ENCODE data around the gene ZCCHC17.
A peak's percentile ranks its signal among the peaks of the same experiment; 100 is the strongest.

Gene ZCCHC17

DNA sequence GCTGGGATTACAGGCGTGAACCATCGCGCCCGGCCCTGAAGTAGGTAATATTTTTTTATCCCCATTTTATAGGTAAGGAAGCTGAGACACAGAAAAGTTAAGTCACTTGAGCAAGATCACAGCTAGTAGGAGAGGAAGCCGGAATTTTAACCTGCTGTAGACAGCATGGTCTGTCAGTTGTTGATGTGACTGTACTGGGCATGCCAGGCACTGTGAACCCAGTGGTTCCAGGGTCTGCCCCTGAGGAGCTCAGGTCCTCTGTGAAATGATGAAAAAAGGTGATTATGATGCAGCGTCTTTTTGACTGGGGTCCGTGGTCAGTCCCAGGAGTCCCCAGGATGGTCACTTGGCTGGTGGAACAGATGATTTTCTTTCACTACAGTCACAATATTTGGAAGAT, 92.8 kb downstream of the ZCCHC17 start:
- Histone ChIP-seq H3K79me2 (ENCODE audit: control insufficient read depth, insufficient read depth, low read length) (no peaks in the 10 kb centered on the region), H3K36me3 (ENCODE audit: control insufficient read depth, insufficient read depth, low read length) (no peaks in the 10 kb centered on the region), H4K5ac (ENCODE audit: low read length) (no peak overlapping the region), H2BK120ac (ENCODE audit: low read depth, low read length) (no peak overlapping the region), H3K4me2 (ENCODE audit: low read length) (no peak overlapping the region), H3K4me3 (ENCODE audit: low read length) (no peak overlapping the region), H3K79me1 (ENCODE audit: low read length) (no peaks in the 10 kb centered on the region), H3K4ac (ENCODE audit: low read depth, low read length) (no peak overlapping the region), H2AK5ac (ENCODE audit: low read length) (no peak overlapping the region), H3K4me1 (ENCODE audit: control insufficient read depth, low read depth, low read length) (no peaks in the 10 kb centered on the region), H4K8ac (ENCODE audit: low read depth, low read length) (no peak overlapping the region), H3K56ac (ENCODE audit: low read length) (no peak overlapping the region), H3K23ac (ENCODE audit: low read length) (no peak overlapping the region), H3K18ac (ENCODE audit: low read length) (no peak overlapping the region), H2BK5ac (ENCODE audit: low read length) (no peak overlapping the region), H3K27ac (ENCODE audit: low read depth, low read length) (no peak overlapping the region), H2BK15ac (replicated peaks; ENCODE audit: low read depth) (no peak overlapping the region), H3K27me3 (ENCODE audit: insufficient read depth, low read length, poor library complexity) (no peaks in the 10 kb centered on the region), H3K9ac (ENCODE audit: low read length) (no peak overlapping the region)
- WGBS (ENCODE audit: extremely low coverage, insufficient coverage, low lambda C conversion rate): no CpG with 5 or more reads among the region's 7 CpGs
- no peak for DNase-seq

DNA sequence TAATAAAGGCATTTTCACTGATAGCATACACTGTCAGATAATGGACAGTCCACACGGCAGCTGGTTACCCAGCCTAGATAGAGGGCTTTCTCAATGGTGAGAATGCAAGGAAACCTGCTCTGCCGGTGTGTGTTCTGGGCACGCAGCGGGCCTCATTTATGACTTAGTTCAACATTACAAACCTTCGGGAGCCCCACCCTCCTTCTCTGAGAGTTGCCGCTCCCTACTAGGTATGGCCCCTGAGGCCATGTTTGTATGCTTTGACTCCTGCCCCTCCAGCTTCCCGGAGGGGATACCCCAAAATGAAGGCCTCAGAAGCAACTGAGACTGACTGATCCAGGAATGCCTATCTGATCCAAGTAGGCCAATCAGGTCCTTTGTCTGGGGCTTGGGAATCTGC, 93.2 kb downstream of the ZCCHC17 start:
- Histone ChIP-seq H3K4ac (ENCODE audit: low read depth, low read length) (no peak overlapping the region), H3K27me3 (ENCODE audit: insufficient read depth, low read length, poor library complexity) (no peaks in the 10 kb centered on the region), H2BK15ac (replicated peaks; ENCODE audit: low read depth) (no peak overlapping the region), H3K18ac (ENCODE audit: low read length) (no peak overlapping the region), H3K4me3 (ENCODE audit: low read length) (no peak overlapping the region), H2AK5ac (ENCODE audit: low read length) (no peak overlapping the region), H4K5ac (ENCODE audit: low read length) (no peak overlapping the region), H3K23ac (ENCODE audit: low read length) (no peak overlapping the region), H3K27ac (ENCODE audit: low read depth, low read length) (no peak overlapping the region), H2BK5ac (ENCODE audit: low read length) (no peak overlapping the region), H3K79me1 (ENCODE audit: low read length) (no peaks in the 10 kb centered on the region), H3K9ac (ENCODE audit: low read length) (no peak overlapping the region), H4K8ac (ENCODE audit: low read depth, low read length) (no peak overlapping the region), H3K4me2 (ENCODE audit: low read length) (no peak overlapping the region), H3K4me1 (ENCODE audit: control insufficient read depth, low read depth, low read length) (no peaks in the 10 kb centered on the region), H3K36me3 (ENCODE audit: control insufficient read depth, insufficient read depth, low read length) (no peaks in the 10 kb centered on the region), H2BK120ac (ENCODE audit: low read depth, low read length) (no peak overlapping the region), H3K79me2 (ENCODE audit: control insufficient read depth, insufficient read depth, low read length) (no peaks in the 10 kb centered on the region), H3K56ac (ENCODE audit: low read length) (no peak overlapping the region)
- WGBS (ENCODE audit: extremely low coverage, insufficient coverage, low lambda C conversion rate): no CpG with 5 or more reads among the region's 7 CpGs
- no peak for DNase-seq

DNA sequence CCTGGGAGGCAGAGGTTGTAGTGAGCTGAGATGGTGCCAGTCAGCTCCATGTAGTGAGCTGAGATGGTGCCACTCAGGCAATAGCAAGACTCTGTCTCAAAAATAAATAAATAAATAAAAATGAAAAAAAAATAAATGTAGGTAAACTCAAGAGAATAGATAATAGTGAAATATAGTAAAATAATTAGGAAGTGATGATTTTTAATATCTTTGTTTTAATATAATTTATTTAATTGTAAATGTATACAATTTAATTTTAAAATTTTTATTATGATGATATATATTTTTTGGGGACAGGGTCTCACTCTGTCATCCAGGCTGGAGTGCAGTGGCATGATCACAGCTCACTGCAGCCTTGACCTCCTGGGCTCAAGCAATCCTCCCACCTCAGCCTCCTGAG, 96.6 kb downstream of the ZCCHC17 start:
- Histone ChIP-seq H4K8ac (ENCODE audit: low read depth, low read length) (no peak overlapping the region), H3K4ac (ENCODE audit: low read depth, low read length) (no peak overlapping the region), H2BK5ac (ENCODE audit: low read length) (no peak overlapping the region), H4K5ac (ENCODE audit: low read length) (no peak overlapping the region), H2AK5ac (ENCODE audit: low read length) (no peak overlapping the region), H3K18ac (ENCODE audit: low read length) (no peak overlapping the region), H3K79me2 (ENCODE audit: control insufficient read depth, insufficient read depth, low read length) (no peaks in the 10 kb centered on the region), H2BK15ac (replicated peaks; ENCODE audit: low read depth) (no peak overlapping the region), H3K79me1 (ENCODE audit: low read length) (no peaks in the 10 kb centered on the region), H3K23ac (ENCODE audit: low read length) (no peak overlapping the region), H3K36me3 (ENCODE audit: control insufficient read depth, insufficient read depth, low read length) (no peaks in the 10 kb centered on the region), H3K4me3 (ENCODE audit: low read length) (no peak overlapping the region), H3K4me1 (ENCODE audit: control insufficient read depth, low read depth, low read length) (no peaks in the 10 kb centered on the region), H3K4me2 (ENCODE audit: low read length) (no peak overlapping the region), H3K27me3 (ENCODE audit: insufficient read depth, low read length, poor library complexity) (no peaks in the 10 kb centered on the region), H3K27ac (ENCODE audit: low read depth, low read length) (no peak overlapping the region), H3K56ac (ENCODE audit: low read length) (no peak overlapping the region), H2BK120ac (ENCODE audit: low read depth, low read length) (no peak overlapping the region), H3K9ac (ENCODE audit: low read length) (no peak overlapping the region)
- DNase-seq: no peak

DNA sequence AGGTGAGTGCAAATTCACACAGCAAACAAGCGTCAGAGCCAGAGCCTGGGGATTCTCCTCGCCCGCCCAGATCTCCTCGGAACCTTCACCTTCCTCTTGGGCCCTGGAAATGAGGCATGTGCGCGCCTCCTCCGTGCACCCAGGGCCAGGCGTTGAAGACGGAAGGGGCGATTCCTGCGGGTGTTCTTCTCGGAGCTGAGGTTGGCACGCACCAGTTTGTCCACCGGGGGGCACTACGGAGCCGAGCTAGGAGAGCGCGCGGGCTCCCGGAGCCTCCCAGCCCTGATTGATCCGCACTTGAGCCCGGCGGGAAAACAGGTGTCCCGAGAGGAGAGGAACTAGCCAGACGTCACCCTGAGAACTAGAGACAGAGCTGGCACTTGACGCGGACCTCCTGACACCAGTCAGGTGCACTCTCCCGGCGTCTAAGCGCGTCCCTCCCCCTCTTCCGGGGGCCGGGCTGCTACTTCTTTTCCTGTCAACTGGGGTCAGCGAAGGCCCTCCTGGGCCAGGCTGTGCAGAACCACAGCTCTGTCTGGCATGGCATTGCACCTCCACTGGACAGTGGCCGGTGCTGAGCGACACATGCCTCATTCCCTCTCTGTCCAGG, 97.9 kb downstream of the ZCCHC17 start:
- Histone ChIP-seq H3K56ac (ENCODE audit: low read length) (peak overlapping the region; percentile 22), H3K27me3 (ENCODE audit: insufficient read depth, low read length, poor library complexity) (no peaks in the 10 kb centered on the region), H3K9ac (ENCODE audit: low read length) (no peak overlapping the region), H4K5ac (ENCODE audit: low read length) (no peak overlapping the region), H3K4ac (ENCODE audit: low read depth, low read length) (no peak overlapping the region), H3K36me3 (ENCODE audit: control insufficient read depth, insufficient read depth, low read length) (no peaks in the 10 kb centered on the region), H3K18ac (ENCODE audit: low read length) (no peak overlapping the region), H2BK120ac (ENCODE audit: low read depth, low read length) (no peak overlapping the region), H3K79me1 (ENCODE audit: low read length) (no peaks in the 10 kb centered on the region), H3K23ac (ENCODE audit: low read length) (no peak overlapping the region), H3K79me2 (ENCODE audit: control insufficient read depth, insufficient read depth, low read length) (no peaks in the 10 kb centered on the region), H4K8ac (ENCODE audit: low read depth, low read length) (no peak overlapping the region), H2AK5ac (ENCODE audit: low read length) (no peak overlapping the region), H2BK15ac (replicated peaks; ENCODE audit: low read depth) (no peak overlapping the region), H3K4me3 (ENCODE audit: low read length) (no peak overlapping the region), H2BK5ac (ENCODE audit: low read length) (no peak overlapping the region), H3K4me1 (ENCODE audit: control insufficient read depth, low read depth, low read length) (no peaks in the 10 kb centered on the region), H3K4me2 (ENCODE audit: low read length) (peak overlapping the region; percentile 54), H3K27ac (ENCODE audit: low read depth, low read length) (no peak overlapping the region)
- DNase-seq: peak; percentile 89
- WGBS (ENCODE audit: extremely low coverage, insufficient coverage, low lambda C conversion rate): no CpG with 5 or more reads among the region's 36 CpGs

DNA sequence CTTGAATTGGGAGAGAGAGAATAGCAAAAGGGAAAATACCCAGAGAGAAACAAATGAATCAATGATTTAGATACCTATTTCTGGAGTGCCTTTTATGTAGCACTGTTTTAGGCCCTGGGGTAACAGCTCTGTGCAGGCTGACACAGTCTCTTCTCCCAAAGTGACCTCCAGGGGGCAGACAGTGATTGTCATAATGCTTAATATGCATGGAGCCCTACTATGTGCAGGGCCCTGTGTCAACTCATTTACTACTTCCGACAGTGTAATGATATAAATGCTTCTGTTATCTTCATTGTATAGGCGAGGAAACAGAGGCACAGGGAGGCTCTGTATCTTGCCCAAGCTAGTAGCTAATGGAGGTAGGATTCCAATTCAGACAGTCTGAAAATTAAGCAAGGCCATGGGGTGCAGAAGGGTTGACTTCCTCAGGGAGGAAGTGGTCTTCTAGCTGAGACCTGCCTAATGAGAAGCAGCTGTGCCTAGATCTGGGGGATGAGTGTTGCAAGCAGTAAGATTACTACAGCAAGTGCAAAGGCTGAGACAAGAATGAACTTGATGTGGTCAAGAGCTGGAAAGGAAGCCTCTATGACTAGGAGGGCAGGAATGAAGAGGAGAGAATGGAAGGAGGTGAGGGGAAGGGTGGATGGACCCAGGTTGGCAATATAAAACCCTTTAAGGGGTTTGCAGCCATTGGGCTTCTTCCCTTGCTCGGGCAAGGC, 100.0 kb downstream of the ZCCHC17 start:
- H2BK120ac ChIP-seq (ENCODE audit: low read depth, low read length): no peak overlapping the region
- DNase-seq: no peak
- H3K9ac ChIP-seq (ENCODE audit: low read length): no peak overlapping the region
- no peak overlapping the region for H3K4ac ChIP-seq (ENCODE audit: low read depth, low read length)
- WGBS (ENCODE audit: extremely low coverage, insufficient coverage, low lambda C conversion rate): no CpG with 5 or more reads among the region's 3 CpGs
- H3K4me3 ChIP-seq (ENCODE audit: low read length): no peak overlapping the region
- H3K4me2 ChIP-seq (ENCODE audit: low read length): no peak overlapping the region
- no peaks in the 10 kb centered on the region for H3K79me2 ChIP-seq (ENCODE audit: control insufficient read depth, insufficient read depth, low read length)
- no peaks in the 10 kb centered on the region for H3K36me3 ChIP-seq (ENCODE audit: control insufficient read depth, insufficient read depth, low read length)
- no peak overlapping the region for H2BK5ac ChIP-seq (ENCODE audit: low read length)
- no peaks in the 10 kb centered on the region for H3K79me1 ChIP-seq (ENCODE audit: low read length)
- no peak overlapping the region for H3K56ac ChIP-seq (ENCODE audit: low read length)
- no peaks in the 10 kb centered on the region for H3K27me3 ChIP-seq (ENCODE audit: insufficient read depth, low read length, poor library complexity)
- no peak overlapping the region for H4K8ac ChIP-seq (ENCODE audit: low read depth, low read length)
- H2AK5ac ChIP-seq (ENCODE audit: low read length): no peak overlapping the region
- no peak overlapping the region for H3K23ac ChIP-seq (ENCODE audit: low read length)
- no peak overlapping the region for H3K18ac ChIP-seq (ENCODE audit: low read length)
- H2BK15ac ChIP-seq (replicated peaks; ENCODE audit: low read depth): no peak overlapping the region
- H3K27ac ChIP-seq (ENCODE audit: low read depth, low read length): no peak overlapping the region
- no peaks in the 10 kb centered on the region for H3K4me1 ChIP-seq (ENCODE audit: control insufficient read depth, low read depth, low read length)
- no peak overlapping the region for H4K5ac ChIP-seq (ENCODE audit: low read length)
